Diencephalon (tissue), 1 donor: ENCODE measurements around the gene PTH. TPM values are rescaled to one million over a fixed set of nuclear protein-coding genes. Genes with fewer than 3 reads are reported as not detected.

Experiments used
- total RNA-seq: library from RNA; depleted of rRNA; stranded (reverse); fragments of >200 nt; gene quantifications from one replicate; pipeline ENCODE4 v1.2.3, GENCODE V29; 2014

Gene PTH
- not detected for total RNA-seq

DNA sequence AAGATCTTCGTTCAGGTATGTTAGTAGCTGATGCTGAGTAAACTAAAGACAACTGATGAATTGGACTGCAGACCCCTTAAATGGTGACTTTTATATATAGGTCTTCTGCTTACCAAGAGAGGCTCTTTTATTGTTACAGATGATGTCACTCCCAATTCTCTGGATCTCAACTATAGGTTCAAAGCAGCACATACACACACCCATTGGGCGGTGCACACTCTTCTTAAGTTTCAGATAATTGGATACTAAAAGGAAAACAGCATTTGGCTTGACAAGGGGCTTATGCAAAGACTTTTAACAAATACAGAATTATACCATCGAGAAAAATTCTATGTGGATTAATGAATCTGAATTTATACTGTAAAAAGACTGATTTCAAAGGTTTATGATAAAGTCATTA, at the start of gene PTH:
TSS of gene PTH (minus strand) at position 69 of the 400 bp plus-strand sequence. CDS start 3,142 bp downstream, outside the sequence.

DNA sequence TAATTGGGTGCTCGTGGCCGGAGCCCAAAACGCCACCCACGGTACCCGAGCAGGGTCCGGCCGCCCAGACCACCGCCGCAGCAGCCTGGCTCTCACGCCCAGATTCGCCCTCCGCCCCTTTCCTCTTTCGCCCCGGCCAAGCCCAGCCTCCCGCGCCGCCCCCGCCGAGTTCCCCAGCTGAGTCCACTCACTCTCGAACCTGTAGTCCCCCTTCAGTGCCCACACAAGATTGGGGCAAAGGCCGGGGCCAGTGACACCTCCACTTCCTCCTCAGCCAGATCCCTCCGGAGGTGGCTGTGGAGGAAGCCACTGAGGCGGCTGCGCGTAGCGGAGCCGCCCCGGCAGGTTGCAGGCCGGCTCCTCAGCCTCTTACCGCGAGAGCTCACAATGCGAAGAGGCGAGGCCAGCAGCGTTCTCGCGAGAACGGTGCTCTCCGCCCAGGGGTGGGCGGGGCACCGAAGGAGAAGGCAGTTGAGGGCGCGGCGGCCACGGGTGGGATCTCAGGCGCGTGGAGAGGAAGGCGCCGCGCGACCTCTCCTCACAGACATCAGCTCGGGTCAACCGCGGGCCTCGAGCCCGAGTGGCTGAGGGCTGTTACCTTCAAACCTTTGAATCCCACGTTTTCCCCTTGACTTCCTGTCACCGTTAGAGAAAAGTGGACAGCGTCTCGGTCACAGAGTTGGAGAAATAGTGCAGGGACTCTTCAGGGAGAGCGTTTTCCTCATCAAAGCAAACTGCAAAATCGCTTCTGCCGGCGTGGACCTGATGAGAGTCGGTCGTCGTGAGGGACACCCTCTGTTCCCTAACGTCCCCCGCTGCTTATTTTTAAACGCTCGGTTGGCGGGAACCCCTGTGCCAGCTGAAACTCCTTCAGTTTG, 32.7 kb downstream of the PTH start, which contains the start of gene BTBD10:
TSS of gene BTBD10 (minus strand) at position 322 of the 878 bp plus-strand sequence. CDS start 18,098 bp downstream, outside the sequence.

Other genes starting within 250 kb of the PTH start
- gene BMAL1, start 218.2 kb downstream of the PTH start, total RNA-seq, result 37.8 TPM
- gene BTBD10, start 32.8 kb downstream of the PTH start, total RNA-seq, result 189 TPM
- 104 TPM for gene FAR1, start 172.7 kb upstream of the PTH start, total RNA-seq